Right lobe of liver (tissue), 6 donors: ENCODE data around the gene AMPD1. TPM values are rescaled to one million over a fixed set of nuclear protein-coding genes. Genes with fewer than 3 reads are reported as not detected.

ENCODE experiments used
- ATAC-seq, 4 donors: fragments of 200-7000 bp; cut with Tn5 transposase; one replicate each; pipeline ENCODE4 v1.9.1; 2020; ENCODE audit warnings: mild to moderate bottlenecking in 4 of 4, moderate library complexity in 4 of 4
- DNase-seq, 3 donors: peaks; one replicate each; pipeline ENCODE4 v3.0.0-alpha.2; 2020
- H3K27ac ChIP-seq, 3 donors: fragments of 200-600 bp; one replicate each; pipeline ENCODE4 v1.8.0; 2022
- H3K27me3 ChIP-seq, 2 donors: fragments of 200-600 bp; one replicate each; pipeline ENCODE4 v1.8.0; 2022
- H3K36me3 ChIP-seq, 4 donors: fragments of 200-600 bp; sonication (generic) in 1 of 4; one replicate each; pipeline versions ENCODE4 v1.5.1 to v1.8.0; 2017 to 2022; ENCODE audit warnings: control low read depth in 1 of 4
- H3K4me1 ChIP-seq, 4 donors: fragments of 200-600 bp; sonication (generic) in 1 of 4; one replicate each; pipeline versions ENCODE4 v1.5.1 to v1.8.0; 2017 to 2022; ENCODE audit warnings: control low read depth in 1 of 4
- H3K4me3 ChIP-seq, 3 donors: fragments of 200-600 bp; one replicate each; pipeline ENCODE4 v1.8.0; 2022
- H3K9me3 ChIP-seq, 4 donors: fragments of 200-600 bp; sonication (generic) in 1 of 4; one replicate each; pipeline versions ENCODE4 v1.5.1 to v1.8.0; 2017 to 2022; ENCODE audit warnings: control low read depth in 1 of 4
- CTCF ChIP-seq, 4 donors: fragments of 200-600 bp in 3 of 4; fragments of 450-650 bp in 1 of 4; IDR thresholded peaks; one replicate each; pipeline versions ENCODE4 v1.5.1 to v1.8.0; 2016 to 2022; ENCODE audit warnings: antibody characterized with exemption in 4 of 4, mild to moderate bottlenecking in 2 of 4
- POLR2A ChIP-seq: fragments of 450-650 bp; IDR thresholded peaks from one replicate; pipeline ENCODE4 v1.6.1; 2017; ENCODE audit warnings: antibody characterized with exemption, mild to moderate bottlenecking
- WGBS: methylation state at CpG from one replicate; pipeline ENCODE4 v1.1.6; 2018; ENCODE audit warnings: low coverage, low lambda C conversion rate; ENCODE audit not compliant: insufficient coverage; ENCODE audit errors: missing lambda C conversion rate; 5-methylcytosine and 5-hydroxymethylcytosine counted together
- intact Hi-C, 2 donors: fragments of 100-400 bp; cut with DNase I; formaldehyde crosslinking; loops; one replicate each; pipeline versions ENCODE4 v1.11.2 to v1.14.1; 2022
- small RNA-seq, 2 experiments: library from RNA; depleted of rRNA; stranded (forward); fragments of <200 nt; gene quantifications; one replicate each; pipeline ENCODE3, GENCODE V24; 2016
- total RNA-seq, 6 experiments: library from RNA; depleted of rRNA in 2 of 6; stranded (reverse); fragments of >200 nt in 2 of 6; fragmentation: NEBNext Ultra II Directional in 3 of 6; extraction: Animal tissue kit (Norgen Biotek cat#: 25700) in 3 of 6; gene quantifications; one replicate each; pipeline versions ENCODE4 v1.1.0 to v1.2.4, GENCODE V29; 2016 to 2023
- donor health status: DM: no; HTN: yes; CAD: no.
- donor health status: DM: no; HTN: no; CAD: no.
- donor health status: DM: no; HTN: no; CAD: no.
- donor health status: DM: no; HTN: yes; CAD: no.
- donor health status: DM: no; HTN: yes; CAD: no.

The AMPD1 gene
- total RNA-seq, 6 experiments from 2014 or later: 0.12 to 0.19 (median 0.13) TPM; not detected in 3

GRCh38 chr1:114632427-114632826 lies 62.9 kb downstream of the AMPD1 start:
- TF ChIP-seq CTCF (IDR thresholded peaks at IDR 0.05) (no peak), POLR2A (no peak)

GRCh38 chr1:114627107-114627506 lies 68.2 kb downstream of the AMPD1 start:
- no peaks in the 10 kb centered on the region for H3K9me3 ChIP-seq
- no peaks in the 10 kb centered on the region for H3K27me3 ChIP-seq
- H3K4me3 ChIP-seq: no peak overlapping the region
- no peaks in the 10 kb centered on the region for H3K36me3 ChIP-seq
- no peak overlapping the region for H3K27ac ChIP-seq
- no peaks in the 10 kb centered on the region for H3K4me1 ChIP-seq
- intact Hi-C loops: no loop called here
- ATAC-seq (peak in 1 of 4 donors; percentile 28), DNase-seq (no peak)
- 19% methylated on average over 2 of the region's 2 CpGs for WGBS
- no peak for TF ChIP-seq POLR2A
- no peak for TF ChIP-seq CTCF (IDR thresholded peaks at IDR 0.05)

More at GRCh38 chr1:114632427-114632826, 62.9 kb downstream of the AMPD1 start:
- ATAC-seq (no peak), DNase-seq (no peak)
- H3K9me3 ChIP-seq: no peaks in the 10 kb centered on the region
- H3K27ac ChIP-seq: no peak overlapping the region
- no peak overlapping the region for H3K4me3 ChIP-seq
- intact Hi-C loops: no loop called here
- no peaks in the 10 kb centered on the region for H3K4me1 ChIP-seq
- H3K36me3 ChIP-seq: no peaks in the 10 kb centered on the region
- no peaks in the 10 kb centered on the region for H3K27me3 ChIP-seq

GRCh38 chr1:114623364-114623763 lies 72.0 kb downstream of the AMPD1 start:
- intact Hi-C loops: no loop called here
- DNase-seq: no peak
- no peaks in the 10 kb centered on the region for H3K4me1 ChIP-seq
- no peaks in the 10 kb centered on the region for H3K27me3 ChIP-seq
- no peak overlapping the region for H3K27ac ChIP-seq
- 79% methylated on average over 5 of the region's 5 CpGs for WGBS
- TF ChIP-seq POLR2A: no peak
- TF ChIP-seq CTCF (IDR thresholded peaks at IDR 0.05): no peak
- H3K9me3 ChIP-seq: no peaks in the 10 kb centered on the region
- H3K4me3 ChIP-seq: no peak overlapping the region
- no peak for ATAC-seq
- no peaks in the 10 kb centered on the region for H3K36me3 ChIP-seq

Small RNAs within 50 kb of the gene (small RNA-seq; reads per million reads assigned to genes)
- gene RN7SL432P (0 reads per million in 2 experiments), gene RNY1P13 (0 reads per million in 2 experiments)

Other genes with a start within 250 kb of the AMPD1 start
- 10 to 100 TPM; 13.9 to 18.0 (median 15.0) TPM for gene TRIM33, start 184.3 kb downstream of the AMPD1 start, total RNA-seq
- 10 to 100 TPM; 16.4 to 32.0 (median 22.6) TPM for gene BCAS2, start 113.9 kb downstream of the AMPD1 start, total RNA-seq
- 1 to 10 TPM; 2.5 to 5.1 (median 4.4) TPM for gene DENND2C, start 25.5 kb downstream of the AMPD1 start, total RNA-seq
- gene NRAS, start 21.2 kb upstream of the AMPD1 start, total RNA-seq: 10 to 100 TPM; 10.4 to 24.5 (median 16.3) TPM
- gene CSDE1, start 62.4 kb upstream of the AMPD1 start, total RNA-seq: 100 to 1,000 TPM; 195 to 585 (median 269) TPM
- gene SIKE1, start 85.1 kb upstream of the AMPD1 start, total RNA-seq: 10 to 100 TPM; 17.5 to 74.0 (median 21.8) TPM
- not detected for gene SYCP1, start 159.3 kb upstream of the AMPD1 start, total RNA-seq